Hematopoietic multipotent progenitor cell (in vitro differentiated cells): Measurements from ENCODE around the gene EPN2. TPM values are rescaled to one million over a fixed set of nuclear protein-coding genes. Genes with fewer than 3 reads are reported as not detected.

Experiments used
- DNase-seq, 3 donors: peaks; one replicate each; pipeline ENCODE4 v3.0.0-alpha.2; 2011 to 2015; ENCODE audit warnings: low read depth in 2 of 3, low spot score in 2 of 3
- small RNA-seq: library from RNA; depleted of rRNA; stranded (forward); fragments of <200 nt; gene quantifications from one replicate; pipeline ENCODE3, GENCODE V24; 2012
- total RNA-seq: library from RNA; depleted of rRNA; stranded (reverse); fragments of >200 nt; gene quantifications from one replicate; pipeline ENCODE4 v1.2.3, GENCODE V29; 2012

Gene EPN2
- total RNA-seq, 1 donor = 1.9 TPM

GRCh38 chr17:19376811-19377210 lies 139.6 kb downstream of the EPN2 start:
- DNase-seq = no peak

GRCh38 chr17:19377602-19378415 lies 140.6 kb downstream of the EPN2 start:
- DNase-seq = peak; percentile 80 to 99 (median 98)

- no peak for DNase-seq
Measured at GRCh38 chr17:19378416-19379360, 141.5 kb downstream of the EPN2 start, which contains the start of gene MAPK7. MAPK7 (plus strand) TSS chr17:19378498; CDS start chr17:19378901, 403 bp downstream.

GRCh38 chr17:19379361-19380065 lies 142.3 kb downstream of the EPN2 start:
- DNase-seq = no peak

GRCh38 chr17:19380481-19381301 lies 143.5 kb downstream of the EPN2 start:
- no peak for DNase-seq

- DNase-seq = no peak
Measured at GRCh38 chr17:19381361-19381740, 144.2 kb downstream of the EPN2 start.

GRCh38 chr17:19381741-19382444 lies 144.7 kb downstream of the EPN2 start:
- no peak for DNase-seq

- no peak for DNase-seq
Measured at GRCh38 chr17:19382531-19383444, 145.6 kb downstream of the EPN2 start.

- DNase-seq = no peak
Measured at GRCh38 chr17:19383681-19384470, 146.7 kb downstream of the EPN2 start.

GRCh38 chr17:19384723-19385391 lies 147.7 kb downstream of the EPN2 start:
- DNase-seq = peak in 2 of 3 donors; percentile 81 to 92

- no peak for DNase-seq
Measured at GRCh38 chr17:19385521-19385983, 148.4 kb downstream of the EPN2 start.

Small RNA genes within 50 kb of the gene (small RNA-seq; reads per million reads assigned to genes)
- 0.54 reads per million for gene MIR1180

Other genes with a start within 250 kb of the EPN2 start
- 12.1 TPM for gene FAM83G, start 232.6 kb upstream of the EPN2 start, total RNA-seq
- 22.9 TPM for gene GRAP, start 190.4 kb upstream of the EPN2 start, total RNA-seq
- 7.3 TPM for gene GRAPL, start 109.8 kb upstream of the EPN2 start, total RNA-seq
- gene B9D1, start 125.4 kb downstream of the EPN2 start, total RNA-seq = 4.0 TPM
- gene MAPK7, start 141.1 kb downstream of the EPN2 start, total RNA-seq = 13.7 TPM
- gene MFAP4, start 149.8 kb downstream of the EPN2 start, total RNA-seq = 3.2 TPM
- gene RNF112, start 173.9 kb downstream of the EPN2 start, total RNA-seq = under 0.01 TPM